ENCODE measurements around the gene ZNF280C. TPM values are rescaled to one million over a fixed set of nuclear protein-coding genes. Genes with fewer than 3 reads are reported as not detected.
A peak's percentile ranks its signal among the peaks of the same experiment; 100 is the strongest.
"Not testable (repeated sequence)": the region's sequence is repeated elsewhere in the genome, so short reads cannot be mapped to it uniquely, and the experiment has no call there.

Gene ZNF280C
- total RNA-seq, 1 donor from 2014 or later = 7.6 TPM

DNA sequence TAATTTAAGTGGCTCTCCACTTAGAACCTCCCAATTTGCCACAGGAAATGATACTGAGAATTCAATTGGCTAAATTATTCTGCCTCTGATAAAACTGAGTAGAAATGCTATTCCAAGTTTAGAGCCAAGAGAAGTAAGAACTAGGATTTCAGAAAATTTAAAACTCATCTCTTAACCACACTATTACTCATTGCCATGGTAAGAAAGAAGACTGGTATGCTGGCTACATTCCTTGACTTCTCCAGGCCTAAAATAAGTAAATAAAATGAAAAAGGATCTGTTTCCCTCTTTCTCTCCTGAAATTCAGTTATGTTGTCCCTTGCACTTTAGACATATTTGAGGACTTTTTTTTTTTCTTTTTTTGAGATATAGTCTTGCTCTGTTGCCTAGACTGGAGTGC, 23.3 kb downstream of the ZNF280C start:
- DNase-seq (ENCODE audit: low spot score) = no peak
- peaks cover 9% of the 10 kb centered on the region for H3K4me1 Mint-ChIP-seq (ENCODE audit: low read depth)
- no peak overlapping the region for H3K27ac Mint-ChIP-seq
- no peaks in the 10 kb centered on the region for H3K27me3 Mint-ChIP-seq (ENCODE audit: insufficient read depth)
- intact Hi-C loops (cut with micrococcal nuclease) = no loop called here
- no peak overlapping the region for H3K4me3 Mint-ChIP-seq
- peaks cover 9% of the 10 kb centered on the region for H3K36me3 Mint-ChIP-seq (ENCODE audit: low read depth)
- no peaks in the 10 kb centered on the region for H3K9me3 Mint-ChIP-seq

DNA sequence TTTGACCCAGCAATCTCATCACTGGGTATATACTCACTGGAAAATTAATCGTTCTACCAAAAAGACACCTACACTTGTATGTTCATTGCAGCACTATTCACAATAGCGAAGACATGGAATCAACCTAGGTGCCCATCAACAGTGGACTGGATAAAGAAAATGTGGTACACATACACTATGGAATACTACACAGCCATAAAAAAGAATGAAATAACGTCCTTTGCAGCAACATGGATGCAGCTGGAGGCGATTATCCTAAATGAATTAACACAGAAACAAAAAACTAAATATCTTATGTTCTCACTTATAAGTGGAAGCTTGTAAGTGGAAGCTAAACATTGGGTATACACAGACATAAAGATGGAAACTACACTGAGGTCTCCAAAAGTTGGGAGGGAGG, 37.5 kb downstream of the ZNF280C start:
- H3K4me1 Mint-ChIP-seq (ENCODE audit: low read depth); H3K4me3 Mint-ChIP-seq; H3K9me3 Mint-ChIP-seq; DNase-seq (ENCODE audit: low spot score); H3K27ac Mint-ChIP-seq; H3K27me3 Mint-ChIP-seq (ENCODE audit: insufficient read depth): not testable (repeated sequence)
- peaks cover 16% of the 10 kb centered on the region for H3K36me3 Mint-ChIP-seq (ENCODE audit: low read depth)
- intact Hi-C loops (cut with micrococcal nuclease) = loop anchor here (5.0 kb wide), 1 partner anchor 36 kb away; the partner anchor contains the start of gene ZNF280C

DNA sequence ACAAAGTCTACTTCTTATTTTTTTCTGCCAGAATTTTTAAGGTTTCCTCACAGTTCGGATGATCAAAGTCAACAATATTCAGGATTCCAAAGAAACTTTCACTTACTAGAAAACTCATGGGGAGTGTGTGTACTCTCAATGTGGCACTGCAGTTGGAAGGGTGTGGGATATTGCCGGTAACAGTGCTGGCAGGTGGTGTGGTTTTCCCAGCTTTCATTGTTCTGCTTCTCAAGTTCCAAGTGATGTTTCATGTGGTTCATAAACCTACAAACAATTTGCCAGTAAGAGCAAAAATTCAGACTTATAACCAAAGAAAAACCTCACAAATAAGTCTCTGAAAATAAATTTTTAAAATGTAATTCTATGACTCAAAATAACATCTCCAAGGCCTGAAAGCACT, 39.8 kb downstream of the ZNF280C start:
- peak overlapping the region; percentile 23 for H3K27ac Mint-ChIP-seq
- no peaks in the 10 kb centered on the region for H3K9me3 Mint-ChIP-seq
- intact Hi-C loops (cut with micrococcal nuclease) = no loop called here
- H3K36me3 Mint-ChIP-seq (ENCODE audit: low read depth) = peaks cover 13% of the 10 kb centered on the region
- no peak for DNase-seq (ENCODE audit: low spot score)
- no peaks in the 10 kb centered on the region for H3K4me1 Mint-ChIP-seq (ENCODE audit: low read depth)
- no peak overlapping the region for H3K4me3 Mint-ChIP-seq
- H3K27me3 Mint-ChIP-seq (ENCODE audit: insufficient read depth) = no peaks in the 10 kb centered on the region

DNA sequence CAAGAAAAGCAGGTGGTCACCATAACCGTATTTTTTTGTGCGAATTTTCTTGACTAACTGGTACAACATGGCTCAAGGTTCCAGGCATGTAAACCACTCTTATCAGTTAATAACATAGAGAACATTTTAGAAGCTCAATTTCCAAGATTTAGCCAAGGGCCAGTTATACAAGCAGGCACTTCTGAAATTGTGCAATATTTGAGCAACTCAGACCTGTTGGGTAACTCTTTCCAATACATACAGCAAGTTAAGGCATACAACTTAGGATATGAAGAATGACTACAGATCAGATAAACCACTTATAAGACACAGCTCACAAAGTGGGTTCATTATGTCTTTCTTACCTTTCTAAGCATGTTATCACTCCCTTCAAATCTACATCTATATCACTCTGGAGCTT, 43.9 kb downstream of the ZNF280C start:
- intact Hi-C loops (cut with micrococcal nuclease) = no loop called here

GRCh38 chrX:130216320-130216719, 52.4 kb downstream of the ZNF280C start:
- no peaks in the 10 kb centered on the region for H3K27me3 Mint-ChIP-seq (ENCODE audit: insufficient read depth)
- no peak overlapping the region for H3K27ac Mint-ChIP-seq
- intact Hi-C loops (cut with micrococcal nuclease) = no loop called here
- no peaks in the 10 kb centered on the region for H3K9me3 Mint-ChIP-seq
- H3K4me3 Mint-ChIP-seq = no peak overlapping the region
- peaks cover 32% of the 10 kb centered on the region for H3K36me3 Mint-ChIP-seq (ENCODE audit: low read depth)
- no peak for DNase-seq (ENCODE audit: low spot score)
- H3K4me1 Mint-ChIP-seq (ENCODE audit: low read depth) = peaks cover 16% of the 10 kb centered on the region

More for the DNA sequence above, 43.9 kb downstream of the ZNF280C start:
- Mint-ChIP-seq H3K27me3 (ENCODE audit: insufficient read depth) (no peaks in the 10 kb centered on the region), H3K9me3 (no peaks in the 10 kb centered on the region), H3K36me3 (ENCODE audit: low read depth) (peaks cover 7% of the 10 kb centered on the region), H3K27ac (no peak overlapping the region), H3K4me3 (no peak overlapping the region), H3K4me1 (ENCODE audit: low read depth) (no peaks in the 10 kb centered on the region)
- no peak for DNase-seq (ENCODE audit: low spot score)

- no peak for DNase-seq (ENCODE audit: low spot score)
- Mint-ChIP-seq H3K9me3 (no peaks in the 10 kb centered on the region), H3K4me1 (ENCODE audit: low read depth) (peaks cover 21% of the 10 kb centered on the region), H3K36me3 (ENCODE audit: low read depth) (peaks cover 34% of the 10 kb centered on the region), H3K4me3 (no peak overlapping the region), H3K27me3 (ENCODE audit: insufficient read depth) (no peaks in the 10 kb centered on the region), H3K27ac (no peak overlapping the region)
- intact Hi-C loops (cut with micrococcal nuclease) = no loop called here
Observed at GRCh38 chrX:130213376-130213775, 55.3 kb downstream of the ZNF280C start.

- H3K36me3 Mint-ChIP-seq (ENCODE audit: low read depth) = peaks cover 34% of the 10 kb centered on the region
- H3K9me3 Mint-ChIP-seq = no peaks in the 10 kb centered on the region
- peak overlapping the region; percentile 83 for H3K27ac Mint-ChIP-seq
- H3K4me1 Mint-ChIP-seq (ENCODE audit: low read depth) = peaks cover 21% of the 10 kb centered on the region
- H3K4me3 Mint-ChIP-seq = no peak overlapping the region
- no peaks in the 10 kb centered on the region for H3K27me3 Mint-ChIP-seq (ENCODE audit: insufficient read depth)
- intact Hi-C loops (cut with micrococcal nuclease) = loop anchor here (1.0 kb wide), 2 partner anchors 29 to 56 kb away; partner anchors contain the start of gene ZNF280C
- DNase-seq (ENCODE audit: low spot score) = no peak
Observed at GRCh38 chrX:130212371-130212770, 56.3 kb downstream of the ZNF280C start.

GRCh38 chrX:130211415-130212186, 57.1 kb downstream of the ZNF280C start:
- no peaks in the 10 kb centered on the region for H3K9me3 Mint-ChIP-seq
- H3K36me3 Mint-ChIP-seq (ENCODE audit: low read depth) = peaks cover 30% of the 10 kb centered on the region
- H3K4me1 Mint-ChIP-seq (ENCODE audit: low read depth) = peaks cover 21% of the 10 kb centered on the region
- H3K27me3 Mint-ChIP-seq (ENCODE audit: insufficient read depth) = no peaks in the 10 kb centered on the region
- DNase-seq (ENCODE audit: low spot score) = no peak
- intact Hi-C loops (cut with micrococcal nuclease) = loop anchor here (1.0 kb wide), 2 partner anchors 28 to 57 kb away; partner anchors contain the start of gene ZNF280C
- H3K4me3 Mint-ChIP-seq = peak overlapping the region; percentile 68
- peak overlapping the region; percentile 94 for H3K27ac Mint-ChIP-seq

DNA sequence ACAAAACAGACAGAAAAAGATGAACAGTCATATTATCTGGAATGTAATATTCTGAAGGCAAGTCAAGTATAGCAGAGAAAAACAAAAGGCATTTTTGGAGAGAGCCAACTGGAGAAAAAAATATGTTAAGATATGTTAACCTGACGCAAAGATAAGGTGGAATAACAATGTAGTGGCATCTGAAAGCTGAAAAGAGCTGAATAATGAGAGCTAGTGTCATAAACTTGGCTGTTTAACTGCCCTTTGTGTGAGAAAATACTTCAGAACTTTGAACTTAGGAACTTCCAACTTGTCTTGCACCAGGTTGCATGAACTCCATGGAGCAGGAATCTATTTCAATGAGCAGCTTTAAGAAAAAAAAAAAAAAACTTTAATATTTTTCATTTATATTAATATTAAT, 64.1 kb downstream of the ZNF280C start:
- Mint-ChIP-seq H3K4me3 (no peak overlapping the region), H3K27ac (no peak overlapping the region), H3K27me3 (ENCODE audit: insufficient read depth) (no peaks in the 10 kb centered on the region), H3K36me3 (ENCODE audit: low read depth) (peaks cover 11% of the 10 kb centered on the region), H3K9me3 (no peaks in the 10 kb centered on the region), H3K4me1 (ENCODE audit: low read depth) (no peaks in the 10 kb centered on the region)
- DNase-seq (ENCODE audit: low spot score) = no peak
- intact Hi-C loops (cut with micrococcal nuclease) = no loop called here

DNA sequence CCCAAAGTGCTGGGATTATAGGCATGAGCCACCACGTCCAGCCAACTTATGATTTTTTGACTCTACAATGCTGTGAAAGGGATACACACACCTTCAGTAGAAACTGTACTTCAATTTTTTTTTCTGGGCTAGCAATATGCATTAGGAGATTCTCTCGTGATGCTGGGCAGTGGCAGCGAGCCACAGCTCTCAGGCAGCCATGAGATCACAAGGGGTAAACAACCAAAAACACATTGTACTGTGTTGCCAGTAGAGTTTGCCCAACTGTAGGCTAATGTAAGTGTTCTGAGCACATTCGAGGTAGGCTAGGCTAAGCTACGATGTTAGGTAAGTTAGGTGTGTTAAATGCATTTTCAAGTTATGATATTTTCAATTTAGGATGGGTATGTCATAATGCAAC, 71.2 kb downstream of the ZNF280C start:
- Mint-ChIP-seq H3K4me1 (ENCODE audit: low read depth) (peaks cover 1% of the 10 kb centered on the region), H3K36me3 (ENCODE audit: low read depth) (no peaks in the 10 kb centered on the region), H3K4me3 (no peak overlapping the region), H3K9me3 (no peaks in the 10 kb centered on the region), H3K27me3 (ENCODE audit: insufficient read depth) (peaks cover 2% of the 10 kb centered on the region), H3K27ac (no peak overlapping the region)
- DNase-seq (ENCODE audit: low spot score) = no peak
- intact Hi-C loops (cut with micrococcal nuclease) = loop anchor here (10.0 kb wide), 1 partner anchor 593 kb away; no protein-coding TSS in a partner anchor

- intact Hi-C loops (cut with micrococcal nuclease) = loop anchor here (10.0 kb wide), 1 partner anchor 592 kb away; no protein-coding TSS in a partner anchor
- Mint-ChIP-seq H3K27me3 (ENCODE audit: insufficient read depth) (peaks cover 2% of the 10 kb centered on the region), H3K4me1 (ENCODE audit: low read depth) (peaks cover 4% of the 10 kb centered on the region), H3K27ac (no peak overlapping the region), H3K9me3 (no peaks in the 10 kb centered on the region), H3K36me3 (ENCODE audit: low read depth) (no peaks in the 10 kb centered on the region), H3K4me3 (no peak overlapping the region)
- no peak for DNase-seq (ENCODE audit: low spot score)
Observed at GRCh38 chrX:130196466-130196865, 72.2 kb downstream of the ZNF280C start.

DNA sequence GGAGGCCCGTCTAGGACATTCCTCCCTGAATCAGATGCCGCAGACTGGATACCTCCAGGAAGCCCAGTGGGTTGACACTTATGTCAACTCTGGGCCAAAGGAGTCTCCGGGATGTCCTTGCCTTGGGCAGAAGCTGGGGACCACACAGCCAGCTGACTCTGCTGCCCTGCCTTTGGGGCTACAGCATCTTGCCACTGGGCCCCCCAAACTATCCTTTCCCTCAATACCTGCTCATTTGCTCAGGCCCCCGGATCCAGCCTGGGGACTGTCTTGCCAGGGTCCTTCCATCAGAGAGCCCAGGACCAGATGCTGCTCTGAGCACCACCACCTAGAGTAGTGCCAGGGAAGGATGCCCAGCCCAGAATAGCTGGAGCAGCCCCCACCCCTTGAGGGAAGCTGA, 77.9 kb downstream of the ZNF280C start:
- no peaks in the 10 kb centered on the region for H3K9me3 Mint-ChIP-seq
- no peaks in the 10 kb centered on the region for H3K36me3 Mint-ChIP-seq (ENCODE audit: low read depth)
- intact Hi-C loops (cut with micrococcal nuclease) = loop anchor here (5.0 to 10.0 kb wide), 2 partner anchors 48 to 586 kb away; no protein-coding TSS in a partner anchor
- peaks cover 2% of the 10 kb centered on the region for H3K27me3 Mint-ChIP-seq (ENCODE audit: insufficient read depth)
- H3K27ac Mint-ChIP-seq = no peak overlapping the region
- H3K4me3 Mint-ChIP-seq = no peak overlapping the region
- no peak for DNase-seq (ENCODE audit: low spot score)
- H3K4me1 Mint-ChIP-seq (ENCODE audit: low read depth) = peaks cover 7% of the 10 kb centered on the region

GRCh38 chrX:130186651-130187050, 82.0 kb downstream of the ZNF280C start:
- Mint-ChIP-seq H3K9me3 (no peaks in the 10 kb centered on the region), H3K4me1 (ENCODE audit: low read depth) (peaks cover 12% of the 10 kb centered on the region), H3K27me3 (ENCODE audit: insufficient read depth) (no peaks in the 10 kb centered on the region), H3K36me3 (ENCODE audit: low read depth) (peaks cover 4% of the 10 kb centered on the region), H3K27ac (no peak overlapping the region), H3K4me3 (no peak overlapping the region)
- no peak for DNase-seq (ENCODE audit: low spot score)
- intact Hi-C loops (cut with micrococcal nuclease) = no loop called here
